ENCODE data around the gene SHC3.

The SHC3 gene

GRCh38 chr9:89020754-89021153, 157.9 kb downstream of the SHC3 start:
- no peak for DNase-seq

DNA sequence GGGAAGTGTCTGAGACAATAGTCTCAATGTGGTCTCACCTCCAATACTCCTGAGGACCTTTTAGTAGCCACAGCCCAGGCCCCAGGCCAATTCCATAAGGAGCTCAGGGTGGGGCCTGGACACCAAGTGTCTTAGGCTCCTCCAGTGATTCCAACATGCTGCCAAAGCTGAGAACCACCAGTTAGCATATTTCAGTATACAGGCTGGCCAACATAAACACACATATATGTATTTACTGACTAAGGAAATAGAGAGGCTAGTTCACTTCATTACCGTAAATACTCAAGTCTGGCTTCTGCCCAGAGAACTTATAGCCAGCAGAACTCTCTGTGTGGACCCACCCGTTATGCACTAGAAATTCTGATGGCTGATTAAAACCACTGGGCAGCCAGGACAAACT, 163.3 kb downstream of the SHC3 start:
- DNase-seq, result no peak

GRCh38 chr9:89014153-89014552, 164.5 kb downstream of the SHC3 start:
- DNase-seq, result no peak

DNA sequence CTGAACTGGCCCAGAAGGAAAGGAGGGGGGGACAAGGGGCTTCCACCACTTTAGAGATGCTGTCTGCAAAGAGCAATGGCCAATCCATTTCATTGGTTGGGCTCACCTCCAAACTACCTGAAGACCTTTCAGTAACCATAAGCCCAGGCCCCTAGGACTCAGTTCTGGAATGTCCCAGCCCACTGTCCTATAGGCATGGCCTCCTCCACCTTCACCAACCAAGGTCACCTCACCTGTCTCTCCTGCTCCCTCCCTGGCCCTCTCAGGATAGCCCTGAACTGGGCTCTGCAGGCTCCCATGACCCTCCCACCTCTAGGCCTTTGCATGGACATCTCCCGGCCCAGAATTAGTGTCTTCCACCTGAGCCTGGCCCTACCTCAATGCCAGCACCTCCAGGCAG, 165.0 kb downstream of the SHC3 start:
- no peak for DNase-seq

- no peak for DNase-seq
These were observed 166.2 kb downstream of the SHC3 start for GRCh38 chr9:89012294-89013042.

DNA sequence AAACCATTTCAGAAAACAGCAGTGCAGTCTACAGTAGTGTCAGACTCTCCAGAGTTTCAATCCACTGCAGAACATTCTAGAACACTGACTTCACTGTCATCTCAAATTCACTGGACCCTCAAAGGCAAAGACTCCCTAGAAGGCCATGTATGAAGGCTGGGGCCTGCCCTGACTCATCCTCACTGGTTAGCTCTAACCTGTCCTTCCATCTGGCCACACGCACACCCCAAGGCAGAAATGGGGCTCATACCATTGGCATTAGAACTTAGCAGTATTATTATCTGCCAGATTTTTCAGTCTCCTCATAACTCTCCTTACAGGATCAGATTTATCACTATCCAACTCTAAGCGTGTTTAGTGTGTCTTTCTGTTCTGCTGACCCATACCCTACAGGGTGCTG, 166.9 kb downstream of the SHC3 start:
- no peak for DNase-seq

DNA sequence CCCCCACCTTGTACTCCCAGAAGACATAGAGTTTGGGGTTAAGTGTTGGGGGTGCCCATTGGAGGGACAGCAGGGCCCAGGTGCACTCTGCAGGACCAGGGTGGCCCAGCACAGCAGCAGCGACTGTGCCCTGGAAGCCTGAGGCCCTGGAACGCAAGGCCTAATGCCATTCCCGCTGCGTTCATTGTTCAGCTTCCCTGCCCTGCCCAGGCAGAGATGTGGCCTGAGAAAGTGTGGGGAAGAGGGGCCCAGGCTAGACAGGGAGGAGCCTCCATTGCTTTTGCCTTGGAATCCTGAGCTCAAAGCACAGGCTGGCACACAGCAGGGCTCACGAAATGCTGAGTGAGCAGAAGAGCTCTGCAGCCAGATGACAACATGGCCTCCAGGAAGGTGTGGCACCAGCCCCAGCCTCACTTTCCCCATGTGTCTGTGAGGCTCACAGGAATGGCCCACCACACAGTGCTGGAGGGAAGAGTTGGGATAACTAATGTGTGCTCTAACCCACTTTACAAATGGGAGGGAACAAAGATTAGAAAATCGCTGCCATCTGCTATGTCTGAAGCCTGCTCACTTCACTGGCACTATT, 168.0 kb downstream of the SHC3 start:
- DNase-seq, result no peak

DNA sequence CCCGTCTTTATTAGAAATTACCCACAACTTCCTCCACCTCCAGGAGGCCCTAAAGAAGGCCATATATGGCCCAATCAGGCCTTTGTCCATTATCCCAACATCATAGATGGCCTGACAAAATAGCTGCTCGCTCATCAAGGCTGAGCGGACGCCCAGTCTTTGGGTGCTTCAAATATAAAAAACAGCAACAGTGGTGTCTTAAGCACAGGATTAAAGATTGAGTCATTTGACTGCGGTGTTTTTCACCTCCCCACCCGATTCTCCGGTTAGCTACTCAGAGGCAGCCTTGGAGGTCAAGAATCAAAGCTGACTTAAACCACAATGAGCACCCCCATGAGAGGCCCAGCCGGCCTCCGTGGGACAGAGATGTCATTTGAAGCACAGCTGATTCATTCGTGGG, 168.6 kb downstream of the SHC3 start:
- DNase-seq, result no peak

- DNase-seq, result no peak
These were observed 169.1 kb downstream of the SHC3 start for GRCh38 chr9:89009546-89009840.

DNA sequence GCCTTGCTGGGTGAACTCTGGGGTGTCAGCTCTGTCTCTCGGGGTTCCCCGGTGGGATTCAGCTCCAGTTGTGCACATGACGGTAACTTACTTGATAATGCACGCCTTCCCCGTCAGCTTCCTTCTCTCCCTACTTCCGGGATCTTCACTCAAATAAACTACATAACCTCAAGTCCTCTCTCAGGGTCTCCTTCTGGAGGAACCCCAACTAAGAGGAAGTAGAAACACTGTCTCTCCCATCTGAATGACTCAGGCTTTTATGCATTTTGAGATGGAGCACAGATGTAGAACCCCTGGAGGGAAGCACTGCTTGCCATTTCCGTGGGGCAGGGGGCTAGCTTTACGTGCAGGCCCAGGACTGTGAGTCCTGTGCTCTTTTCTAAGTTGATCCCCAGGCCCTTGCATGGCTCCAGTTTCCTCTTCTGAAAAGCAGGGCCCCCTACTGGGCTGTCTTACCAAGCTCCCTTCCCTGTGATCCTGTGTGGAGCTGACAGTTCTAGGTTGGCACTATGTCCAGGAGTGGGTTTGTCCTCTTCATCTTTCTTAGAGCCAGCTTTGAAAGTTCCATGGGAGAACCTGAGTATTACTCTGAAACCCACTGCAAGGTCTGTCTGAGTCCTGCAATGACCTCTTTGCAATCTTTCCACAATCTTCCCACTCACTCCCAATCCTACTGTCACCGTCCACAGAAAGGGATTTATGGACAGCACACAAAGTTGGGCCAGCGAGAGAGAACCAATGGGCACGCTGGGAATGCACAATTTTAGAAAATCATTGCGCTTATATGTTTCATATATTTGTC, 169.7 kb downstream of the SHC3 start:
- no peak for DNase-seq

- DNase-seq, result no peak
These were observed 170.4 kb downstream of the SHC3 start for GRCh38 chr9:89008055-89008743.

GRCh38 chr9:89006996-89007967, 171.3 kb downstream of the SHC3 start:
- no peak for DNase-seq

DNA sequence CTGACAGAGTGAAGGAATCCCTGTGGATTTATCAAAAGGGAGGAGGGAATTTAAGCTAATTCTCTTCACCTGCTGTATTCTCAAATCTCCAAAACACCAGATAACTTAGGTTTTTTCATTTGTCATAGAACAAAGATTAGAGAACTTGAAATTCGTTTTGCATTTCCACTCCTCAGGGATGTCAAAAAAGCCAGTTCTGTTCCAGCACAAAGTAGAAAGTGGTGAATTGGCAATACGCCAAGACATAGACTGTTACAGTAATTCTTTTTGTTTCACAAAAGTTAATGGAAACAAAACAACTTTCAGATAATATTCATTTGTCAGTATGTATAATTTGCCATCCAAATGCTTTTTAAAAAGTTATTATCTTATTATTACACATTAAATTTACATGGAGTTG, 172.4 kb downstream of the SHC3 start:
- DNase-seq, result no peak

GRCh38 chr9:89005323-89005722, 173.3 kb downstream of the SHC3 start:
- no peak for DNase-seq

DNA sequence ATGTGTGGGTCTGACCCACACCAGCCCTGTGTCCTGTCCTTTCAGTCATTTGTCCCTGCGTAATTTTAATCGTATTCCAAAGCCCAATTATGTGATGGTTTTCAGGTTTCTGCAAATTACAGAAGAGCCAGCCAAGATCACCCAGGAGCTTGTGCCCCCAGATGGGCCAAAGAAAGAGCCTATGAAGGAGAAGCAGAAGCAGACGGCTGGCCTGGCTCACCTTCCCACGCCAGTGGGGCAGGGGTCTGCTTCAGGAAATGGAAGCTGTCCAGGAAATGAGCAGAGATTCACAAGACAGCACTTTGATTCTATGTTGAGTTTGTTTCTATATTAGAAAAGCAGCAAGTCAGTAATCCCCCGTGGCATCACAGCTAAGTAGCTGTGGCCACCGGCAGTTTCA, 175.6 kb downstream of the SHC3 start:
- DNase-seq, result no peak

DNA sequence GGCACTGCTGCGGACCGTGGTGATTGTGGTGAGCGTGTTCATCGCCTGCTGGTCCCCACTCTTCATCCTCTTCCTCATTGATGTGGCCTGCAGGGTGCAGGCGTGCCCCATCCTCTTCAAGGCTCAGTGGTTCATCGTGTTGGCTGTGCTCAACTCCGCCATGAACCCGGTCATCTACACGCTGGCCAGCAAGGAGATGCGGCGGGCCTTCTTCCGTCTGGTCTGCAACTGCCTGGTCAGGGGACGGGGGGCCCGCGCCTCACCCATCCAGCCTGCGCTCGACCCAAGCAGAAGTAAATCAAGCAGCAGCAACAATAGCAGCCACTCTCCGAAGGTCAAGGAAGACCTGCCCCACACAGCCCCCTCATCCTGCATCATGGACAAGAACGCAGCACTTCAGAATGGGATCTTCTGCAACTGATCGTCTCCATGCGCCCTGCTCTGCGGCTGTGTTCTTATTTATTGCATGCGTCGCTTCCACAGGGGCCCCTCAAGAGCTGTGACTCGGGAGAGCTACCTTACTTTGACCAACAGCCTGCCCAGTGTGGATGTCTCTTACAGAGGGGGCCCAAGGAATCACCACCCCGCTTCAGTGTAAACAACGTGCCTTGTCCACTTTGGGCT, 176.6 kb downstream of the SHC3 start:
- no peak for DNase-seq

GRCh38 chr9:89000973-89001916, 177.4 kb downstream of the SHC3 start:
- DNase-seq, result peak; percentile 75

GRCh38 chr9:89000371-89000781, 178.2 kb downstream of the SHC3 start:
- no peak for DNase-seq

- no peak for DNase-seq
These were observed 179.7 kb downstream of the SHC3 start for GRCh38 chr9:88998911-88999310.

GRCh38 chr9:88998503-88998902, 180.1 kb downstream of the SHC3 start:
- no peak for DNase-seq

DNA sequence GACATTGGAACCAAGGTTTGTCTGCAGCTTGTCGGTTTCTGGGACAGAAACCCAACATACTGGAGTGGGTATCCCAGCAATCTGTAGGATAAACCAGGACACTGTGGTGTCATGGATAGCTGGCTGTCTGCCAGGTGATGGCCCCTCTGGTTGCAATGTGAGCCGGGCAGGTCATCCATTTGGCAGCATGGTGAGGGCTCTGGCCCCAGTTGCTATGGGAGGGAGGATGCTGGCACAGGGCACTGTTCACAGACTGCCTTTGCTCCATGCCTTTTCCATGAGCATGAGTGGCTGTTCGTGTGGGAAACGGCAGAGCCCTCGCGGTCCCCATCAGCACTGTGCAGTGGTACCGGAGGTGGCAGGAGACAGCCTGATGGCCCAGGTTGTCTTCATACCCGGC, 181.0 kb downstream of the SHC3 start:
- DNase-seq, result no peak

Measured in DMS53 (cell line).